ENCODE data around the gene EXOC4.

The EXOC4 gene

GRCh38 chr7:133408212-133408611 is 155.3 kb downstream of the EXOC4 start:
- Histone ChIP-seq H3K27ac (no peak overlapping the region), H3K36me3 (ENCODE audit: insufficient read depth, low read length) (no peaks in the 10 kb centered on the region), H3K9ac (ENCODE audit: insufficient read length) (no peak overlapping the region), H3K9me3 (ENCODE audit: low read depth, low read length) (no peaks in the 10 kb centered on the region), H3K4me3 (no peak overlapping the region)
- DNase-seq (ENCODE audit: low read depth, low spot score), result no peak
- no peak for TF ChIP-seq EZH2 (IDR thresholded peaks at IDR 0.05)
- no peak for TF ChIP-seq FOXP2 (optimal IDR thresholded peaks at IDR 0.05; ENCODE audit: control extremely low read depth, extremely low read length, insufficient read depth)
- TF ChIP-seq POLR2AphosphoS5 (IDR thresholded peaks at IDR 0.05; ENCODE audit: borderline replicate concordance, low read depth, low read length), result no peak

GRCh38 chr7:133409421-133409820 is 156.5 kb downstream of the EXOC4 start:
- no peaks in the 10 kb centered on the region for H3K9me3 ChIP-seq (ENCODE audit: low read depth, low read length)
- TF ChIP-seq EZH2 (IDR thresholded peaks at IDR 0.05) (no peak), FOXP2 (optimal IDR thresholded peaks at IDR 0.05; ENCODE audit: control extremely low read depth, extremely low read length, insufficient read depth) (no peak), POLR2AphosphoS5 (IDR thresholded peaks at IDR 0.05; ENCODE audit: borderline replicate concordance, low read depth, low read length) (no peak)
- H3K27ac ChIP-seq, result no peak overlapping the region
- H3K9ac ChIP-seq (ENCODE audit: insufficient read length), result no peak overlapping the region
- no peak for DNase-seq (ENCODE audit: low read depth, low spot score)
- no peaks in the 10 kb centered on the region for H3K36me3 ChIP-seq (ENCODE audit: insufficient read depth, low read length)
- H3K4me3 ChIP-seq, result no peak overlapping the region

GRCh38 chr7:133409966-133410365 is 157.1 kb downstream of the EXOC4 start:
- TF ChIP-seq EZH2 (IDR thresholded peaks at IDR 0.05) (no peak), POLR2AphosphoS5 (IDR thresholded peaks at IDR 0.05; ENCODE audit: borderline replicate concordance, low read depth, low read length) (no peak), FOXP2 (optimal IDR thresholded peaks at IDR 0.05; ENCODE audit: control extremely low read depth, extremely low read length, insufficient read depth) (no peak)
- Histone ChIP-seq H3K36me3 (ENCODE audit: insufficient read depth, low read length) (no peaks in the 10 kb centered on the region), H3K4me3 (no peak overlapping the region), H3K9me3 (ENCODE audit: low read depth, low read length) (no peaks in the 10 kb centered on the region), H3K9ac (ENCODE audit: insufficient read length) (no peak overlapping the region), H3K27ac (no peak overlapping the region)
- no peak for DNase-seq (ENCODE audit: low read depth, low spot score)

GRCh38 chr7:133411395-133411794 is 158.5 kb downstream of the EXOC4 start:
- no peak for TF ChIP-seq EZH2 (IDR thresholded peaks at IDR 0.05)
- no peak for TF ChIP-seq POLR2AphosphoS5 (IDR thresholded peaks at IDR 0.05; ENCODE audit: borderline replicate concordance, low read depth, low read length)
- Histone ChIP-seq H3K9me3 (ENCODE audit: low read depth, low read length) (no peaks in the 10 kb centered on the region), H3K9ac (ENCODE audit: insufficient read length) (no peak overlapping the region), H3K36me3 (ENCODE audit: insufficient read depth, low read length) (no peaks in the 10 kb centered on the region), H3K4me3 (no peak overlapping the region), H3K27ac (no peak overlapping the region)
- no peak for DNase-seq (ENCODE audit: low read depth, low spot score)

GRCh38 chr7:133412942-133413341 is 160.1 kb downstream of the EXOC4 start:
- Histone ChIP-seq H3K36me3 (ENCODE audit: insufficient read depth, low read length) (no peaks in the 10 kb centered on the region), H3K27ac (no peak overlapping the region), H3K9me3 (ENCODE audit: low read depth, low read length) (no peaks in the 10 kb centered on the region), H3K9ac (ENCODE audit: insufficient read length) (no peak overlapping the region), H3K4me3 (no peak overlapping the region)
- no peak for DNase-seq (ENCODE audit: low read depth, low spot score)
- TF ChIP-seq EZH2 (IDR thresholded peaks at IDR 0.05) (no peak), FOXP2 (optimal IDR thresholded peaks at IDR 0.05; ENCODE audit: control extremely low read depth, extremely low read length, insufficient read depth) (no peak), POLR2AphosphoS5 (IDR thresholded peaks at IDR 0.05; ENCODE audit: borderline replicate concordance, low read depth, low read length) (no peak)

GRCh38 chr7:133419041-133419440 is 166.2 kb downstream of the EXOC4 start:
- H3K9ac ChIP-seq (ENCODE audit: insufficient read length), result no peak overlapping the region
- no peaks in the 10 kb centered on the region for H3K9me3 ChIP-seq (ENCODE audit: low read depth, low read length)
- no peaks in the 10 kb centered on the region for H3K36me3 ChIP-seq (ENCODE audit: insufficient read depth, low read length)
- DNase-seq (ENCODE audit: low read depth, low spot score), result no peak
- H3K27ac ChIP-seq, result no peak overlapping the region
- no peak overlapping the region for H3K4me3 ChIP-seq
- TF ChIP-seq POLR2AphosphoS5 (IDR thresholded peaks at IDR 0.05; ENCODE audit: borderline replicate concordance, low read depth, low read length), result no peak
- no peak for TF ChIP-seq FOXP2 (optimal IDR thresholded peaks at IDR 0.05; ENCODE audit: control extremely low read depth, extremely low read length, insufficient read depth)
- no peak for TF ChIP-seq EZH2 (IDR thresholded peaks at IDR 0.05)

GRCh38 chr7:133423618-133424017 is 170.7 kb downstream of the EXOC4 start:
- no peak for TF ChIP-seq POLR2AphosphoS5 (IDR thresholded peaks at IDR 0.05; ENCODE audit: borderline replicate concordance, low read depth, low read length)
- TF ChIP-seq EZH2 (IDR thresholded peaks at IDR 0.05), result no peak
- Histone ChIP-seq H3K27ac (no peak overlapping the region), H3K4me3 (no peak overlapping the region), H3K9ac (ENCODE audit: insufficient read length) (no peak overlapping the region), H3K36me3 (ENCODE audit: insufficient read depth, low read length) (no peaks in the 10 kb centered on the region), H3K9me3 (ENCODE audit: low read depth, low read length) (no peaks in the 10 kb centered on the region)
- no peak for DNase-seq (ENCODE audit: low read depth, low spot score)

GRCh38 chr7:133428326-133428725 is 175.4 kb downstream of the EXOC4 start:
- TF ChIP-seq POLR2AphosphoS5 (IDR thresholded peaks at IDR 0.05; ENCODE audit: borderline replicate concordance, low read depth, low read length), result no peak
- no peak for TF ChIP-seq FOXP2 (optimal IDR thresholded peaks at IDR 0.05; ENCODE audit: control extremely low read depth, extremely low read length, insufficient read depth)
- TF ChIP-seq EZH2 (IDR thresholded peaks at IDR 0.05), result no peak
- DNase-seq (ENCODE audit: low read depth, low spot score), result no peak
- H3K27ac ChIP-seq, result no peak overlapping the region
- H3K9me3 ChIP-seq (ENCODE audit: low read depth, low read length), result no peaks in the 10 kb centered on the region
- no peaks in the 10 kb centered on the region for H3K36me3 ChIP-seq (ENCODE audit: insufficient read depth, low read length)
- H3K9ac ChIP-seq (ENCODE audit: insufficient read length), result no peak overlapping the region
- H3K4me3 ChIP-seq, result no peak overlapping the region

GRCh38 chr7:133428876-133429275 is 176.0 kb downstream of the EXOC4 start:
- no peak for TF ChIP-seq FOXP2 (optimal IDR thresholded peaks at IDR 0.05; ENCODE audit: control extremely low read depth, extremely low read length, insufficient read depth)
- no peak for TF ChIP-seq POLR2AphosphoS5 (IDR thresholded peaks at IDR 0.05; ENCODE audit: borderline replicate concordance, low read depth, low read length)
- no peak for TF ChIP-seq EZH2 (IDR thresholded peaks at IDR 0.05)
- Histone ChIP-seq H3K27ac (no peak overlapping the region), H3K36me3 (ENCODE audit: insufficient read depth, low read length) (no peaks in the 10 kb centered on the region), H3K4me3 (no peak overlapping the region), H3K9me3 (ENCODE audit: low read depth, low read length) (no peaks in the 10 kb centered on the region), H3K9ac (ENCODE audit: insufficient read length) (no peak overlapping the region)
- DNase-seq (ENCODE audit: low read depth, low spot score), result no peak

Data from SK-N-MC (cell line).